GM19452 (cell line): Measurements from ENCODE around the gene PANK3.

Source experiments
- ATAC-seq: cut with Tn5 transposase; IDR thresholded peaks from one replicate; pipeline ENCODE4 v1.9.1; 2021; ENCODE audit not compliant: unreplicated experiment

Gene PANK3

DNA sequence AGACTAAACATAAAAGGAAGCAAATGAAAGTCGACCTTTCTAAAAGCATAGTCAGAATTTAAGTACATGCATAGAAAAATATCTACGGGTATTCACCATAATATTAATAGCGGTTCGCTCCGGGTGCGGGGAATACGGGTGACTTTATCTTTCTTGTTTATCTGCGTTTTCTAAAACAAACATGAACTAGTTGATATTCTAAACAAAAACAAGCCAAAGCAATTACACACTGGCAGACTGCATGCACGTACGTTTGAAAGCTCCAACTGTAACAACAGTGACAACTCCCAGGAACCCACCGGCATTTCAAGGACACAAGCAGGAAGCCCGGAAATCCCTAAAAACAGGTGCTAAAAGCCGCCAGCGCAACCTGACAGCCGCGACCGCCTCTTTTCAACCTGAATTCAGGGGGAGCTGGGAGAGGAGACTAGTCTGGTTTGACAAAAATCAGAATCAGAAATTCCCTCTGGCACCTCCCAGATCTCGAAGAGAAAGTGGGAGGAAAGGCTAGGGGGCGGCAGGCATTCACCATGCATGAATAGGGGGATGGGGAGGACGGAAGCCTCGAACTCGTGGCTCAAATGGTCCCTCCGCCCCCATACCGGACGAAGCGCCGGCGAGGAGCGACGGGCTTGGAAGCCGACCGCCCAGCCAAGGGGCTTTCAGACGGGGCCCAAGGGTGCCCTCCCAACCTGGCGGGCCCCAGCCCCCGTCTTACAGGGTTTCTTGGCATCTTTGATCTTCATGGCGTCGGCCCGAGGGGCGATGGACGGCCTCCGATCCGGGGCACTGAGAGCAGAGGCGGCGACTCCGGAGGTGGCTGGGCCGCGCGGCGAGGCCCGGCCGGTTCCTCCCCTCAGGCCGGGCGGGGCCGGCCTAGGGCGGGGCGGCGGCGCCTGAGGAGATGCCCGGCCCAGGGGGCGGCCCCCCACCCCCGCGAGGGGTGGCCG is at the start of gene PANK3:
Gene PANK3 (minus strand): TSS at position 831 of the 950 bp plus-strand sequence. CDS start 85 bp downstream, at position 746.
- ATAC-seq: peak; percentile 59

GRCh38 chr5:168624850-168625364 is 45.7 kb upstream of the PANK3 start:
- ATAC-seq: no peak

DNA sequence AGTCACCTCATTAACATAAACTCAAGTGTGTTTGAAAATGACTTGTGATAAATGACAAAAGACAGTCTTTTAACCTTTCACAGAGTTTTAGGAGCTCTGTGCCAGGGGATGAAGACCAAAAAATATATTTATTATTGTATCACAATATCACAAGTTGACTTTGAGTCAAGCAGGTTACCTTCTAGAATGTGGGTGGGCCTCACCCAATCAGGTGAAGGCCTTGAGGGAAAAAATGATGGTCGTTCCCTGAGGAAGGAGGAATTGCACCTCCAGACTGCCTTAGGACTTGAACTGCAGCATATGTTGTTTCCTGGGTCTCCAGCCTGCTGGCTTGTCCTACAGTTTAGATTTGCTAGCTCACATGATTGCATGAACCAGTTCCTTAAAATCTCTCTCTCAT is 41.6 kb upstream of the PANK3 start:
- no peak for ATAC-seq

DNA sequence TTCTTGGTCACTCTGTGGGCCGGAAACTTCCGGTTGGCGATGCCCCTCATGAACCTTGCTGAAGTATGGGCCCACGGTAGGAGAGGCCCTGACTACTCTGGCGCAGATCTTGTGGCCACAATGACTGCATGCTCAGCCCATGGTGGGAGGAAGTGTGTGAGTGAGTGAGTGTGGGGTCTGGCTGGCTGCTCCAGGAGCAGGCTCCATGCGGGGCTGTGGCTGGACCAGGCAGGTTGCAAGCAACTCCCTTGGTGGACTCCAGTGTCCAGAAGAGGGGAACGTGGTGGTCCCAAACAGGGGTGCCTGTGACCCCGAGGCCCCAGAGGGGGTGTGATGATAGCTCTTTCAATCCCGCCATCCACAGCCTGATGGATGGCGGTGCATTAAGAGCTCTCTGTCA is 35.5 kb upstream of the PANK3 start:
- no peak for ATAC-seq

GRCh38 chr5:168613996-168614395 is 34.8 kb upstream of the PANK3 start:
- no peak for ATAC-seq

DNA sequence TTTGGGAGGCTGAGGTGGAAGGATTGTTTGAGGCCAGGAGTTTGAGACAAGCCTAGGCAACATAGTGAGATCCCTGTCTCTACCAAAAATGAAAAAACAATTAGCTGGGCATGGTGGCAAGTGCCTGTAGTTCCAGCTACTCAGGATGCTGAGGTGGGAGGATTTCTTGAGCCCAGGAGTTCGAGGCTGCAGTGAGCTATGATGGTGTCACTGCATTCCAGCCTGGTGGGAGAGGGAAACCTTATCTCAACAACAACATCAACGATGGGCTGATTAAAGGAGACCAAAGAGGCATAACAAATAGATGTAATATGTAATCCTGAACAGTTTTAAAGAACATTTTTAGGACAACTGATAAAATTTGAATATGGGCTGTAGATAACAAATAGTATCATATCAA is 34.2 kb upstream of the PANK3 start:
- no peak for ATAC-seq

- ATAC-seq: no peak
Measured at GRCh38 chr5:168612996-168613395, 33.8 kb upstream of the PANK3 start.

GRCh38 chr5:168612123-168612522 is 33.0 kb upstream of the PANK3 start:
- no peak for ATAC-seq

DNA sequence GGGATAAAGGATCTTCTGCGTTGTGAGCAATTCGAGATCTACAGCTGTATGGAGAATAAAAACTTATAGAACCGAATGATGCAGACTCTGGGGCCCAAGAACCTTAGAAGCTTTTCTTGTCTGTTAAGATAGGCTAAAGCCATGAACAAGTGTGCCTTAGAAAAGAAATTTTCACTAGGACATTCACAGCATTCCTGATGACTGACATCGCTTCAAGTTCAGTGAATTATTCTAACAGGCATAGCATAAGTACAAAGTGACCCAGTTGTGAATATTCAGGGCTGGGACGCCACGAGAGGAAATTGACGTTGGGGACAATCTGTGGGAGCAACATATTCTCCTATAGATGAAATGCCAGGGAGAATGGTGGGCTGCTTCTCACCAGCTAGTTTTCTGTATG is 32.0 kb upstream of the PANK3 start:
- no peak for ATAC-seq

- no peak for ATAC-seq
Measured at GRCh38 chr5:168609806-168610482, 30.8 kb upstream of the PANK3 start.

GRCh38 chr5:168608821-168609220 is 29.7 kb upstream of the PANK3 start:
- ATAC-seq: no peak

DNA sequence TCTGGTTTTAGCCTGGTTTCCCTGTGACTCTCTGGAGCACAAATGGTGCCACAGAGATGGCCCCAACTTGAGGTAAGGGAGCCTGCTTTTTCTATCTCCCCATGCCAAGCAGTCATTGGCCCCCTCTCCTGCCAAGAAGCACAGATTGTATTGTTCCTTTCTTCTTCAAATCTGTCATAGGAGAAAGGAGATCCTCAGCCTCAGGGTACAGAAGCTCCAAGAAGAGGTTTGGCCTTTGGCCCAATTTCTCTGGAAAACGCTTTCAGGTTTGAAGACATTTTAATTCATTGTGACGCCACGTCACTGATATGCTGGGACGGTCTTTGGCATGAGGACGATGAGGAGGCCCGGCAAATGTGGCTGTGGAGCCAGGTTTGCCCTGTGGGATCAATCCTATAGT is 29.2 kb upstream of the PANK3 start:
- no peak for ATAC-seq

DNA sequence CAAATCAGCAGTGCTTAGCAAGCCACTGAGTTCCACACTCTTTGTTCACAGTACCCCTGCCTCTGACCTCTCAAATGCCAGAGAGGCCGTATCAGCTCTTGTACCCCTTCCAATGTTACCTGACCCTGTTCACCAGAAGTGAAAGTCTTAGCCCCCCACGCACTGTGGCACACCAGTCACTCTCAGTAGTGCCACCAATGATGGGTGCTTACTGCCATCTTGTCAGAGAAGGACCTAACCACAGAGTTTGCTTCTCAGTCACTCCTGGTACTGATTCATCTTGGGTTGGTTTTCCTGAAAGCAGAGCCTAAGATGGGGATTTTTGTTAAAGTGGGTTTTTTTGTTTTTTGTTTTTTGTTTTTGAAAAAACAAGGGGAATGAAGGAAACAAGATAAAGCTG is 28.8 kb upstream of the PANK3 start:
- peak; percentile 69 for ATAC-seq

GRCh38 chr5:168606562-168606961 is 27.4 kb upstream of the PANK3 start:
- ATAC-seq: no peak

- ATAC-seq: no peak
Measured at GRCh38 chr5:168604436-168604835, 25.3 kb upstream of the PANK3 start.

DNA sequence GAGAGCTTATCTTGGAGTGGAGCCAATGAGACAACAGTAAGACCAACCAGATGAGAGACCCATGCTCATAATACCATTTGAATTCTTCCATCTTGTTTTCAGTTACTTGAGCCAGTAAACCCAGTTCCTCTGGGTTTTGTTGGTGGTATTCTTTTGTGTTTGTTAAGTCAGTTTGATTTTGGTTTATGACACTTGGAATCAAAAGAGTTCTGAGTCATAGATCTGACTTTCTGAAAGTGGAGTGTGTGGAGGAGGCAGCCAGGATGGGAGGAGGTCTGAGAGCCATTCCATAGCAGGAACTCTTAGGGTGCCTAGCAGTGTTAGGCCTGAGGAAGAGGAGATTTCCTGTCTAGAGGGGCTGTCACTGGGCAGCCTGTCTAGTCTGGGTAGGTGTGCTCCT is 24.6 kb upstream of the PANK3 start:
- no peak for ATAC-seq

GRCh38 chr5:168602517-168602916 is 23.3 kb upstream of the PANK3 start:
- ATAC-seq: no peak

DNA sequence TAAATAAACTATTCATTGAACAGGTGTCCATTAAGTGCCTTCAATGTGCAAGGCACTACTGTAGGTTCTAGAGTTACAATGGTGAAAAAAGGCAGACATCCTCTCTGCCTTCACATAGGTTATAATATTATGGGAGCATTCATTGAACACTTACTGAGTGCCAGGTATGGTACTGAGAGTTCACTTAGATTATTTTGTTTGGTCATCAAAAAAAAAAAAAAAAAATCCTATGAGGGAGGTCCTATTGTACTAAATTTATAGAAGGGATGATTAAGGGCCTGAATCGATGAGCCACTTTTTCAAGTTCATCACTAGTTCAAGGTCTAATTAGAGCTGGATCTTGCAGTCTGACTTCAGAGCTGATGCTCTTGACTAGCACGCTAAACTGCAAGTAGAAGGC is 22.8 kb upstream of the PANK3 start:
- ATAC-seq: no peak

DNA sequence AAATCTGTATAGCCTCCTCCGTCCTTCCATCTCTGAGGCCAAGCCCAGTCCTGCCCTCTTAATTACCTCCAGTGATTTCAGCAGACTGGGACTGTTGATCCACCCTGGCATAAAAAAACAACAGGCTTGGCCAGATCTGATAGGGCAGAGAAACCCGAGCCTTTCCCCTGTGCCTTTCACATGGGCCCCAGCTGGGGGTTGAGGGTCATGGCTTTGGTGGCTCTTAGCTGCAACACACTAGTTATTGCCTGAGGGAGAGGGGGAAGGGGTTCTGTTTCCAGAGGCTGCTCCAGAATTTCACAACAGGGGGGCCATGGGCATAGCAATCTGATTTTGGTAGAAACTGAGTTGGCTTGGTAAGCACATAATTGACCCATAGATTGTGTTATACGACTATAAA is 21.2 kb upstream of the PANK3 start:
- no peak for ATAC-seq

GRCh38 chr5:168599826-168600225 is 20.7 kb upstream of the PANK3 start:
- no peak for ATAC-seq

- no peak for ATAC-seq
Measured at GRCh38 chr5:168598639-168599038, 19.5 kb upstream of the PANK3 start.

DNA sequence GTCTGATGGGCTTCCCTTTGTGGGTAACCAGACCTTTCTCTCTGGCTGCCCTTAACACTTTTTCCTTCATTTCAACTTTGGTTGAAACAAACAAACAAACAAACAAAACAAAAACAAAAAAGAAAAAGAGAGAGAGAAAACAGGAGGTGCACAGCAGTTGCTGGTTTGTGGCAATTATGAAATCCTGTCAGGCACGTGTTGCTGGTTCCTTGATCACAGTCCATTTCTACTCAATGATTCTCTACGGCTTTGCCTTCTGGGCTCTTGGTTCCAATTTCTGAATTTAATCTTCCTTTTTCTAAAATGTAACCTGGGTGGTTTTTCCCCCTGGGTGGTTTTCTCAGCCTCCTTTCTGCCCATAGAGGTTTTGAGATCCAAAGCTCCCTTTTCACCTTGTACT is 17.8 kb upstream of the PANK3 start:
- no peak for ATAC-seq
